ENCODE measurements around the gene CCDC92. TPM values are rescaled to one million over a fixed set of nuclear protein-coding genes. Genes with fewer than 3 reads are reported as not detected.

CCDC92 gene
- total and polyA plus RNA-seq, 3 donors from 2014 or later: 63.6 to 140 (median 79.1) TPM

- Histone ChIP-seq H3K4me3 (no peak overlapping the region), H3K9me3 (no peaks in the 10 kb centered on the region), H3K4me1 (peaks cover 9% of the 10 kb centered on the region), H3K27me3 (no peaks in the 10 kb centered on the region), H3K27ac (no peak overlapping the region), H3K36me3 (ENCODE audit: low read depth, missing control alignments) (no peaks in the 10 kb centered on the region)
- intact Hi-C loops (cut with DNase I; ENCODE audit: low total_unique reads): no loop called here
- WGBS, 2 donors: 77 to 90% methylated on average over 2 of the region's 2 CpGs
- TF ChIP-seq POLR2A (IDR thresholded peaks at IDR 0.05) (no peak), CTCF (IDR thresholded peaks at IDR 0.05) (no peak)
- no peak for DNase-seq
These were observed 20.6 kb downstream of the CCDC92 start for GRCh38 chr12:123952037-123952436.

GRCh38 chr12:123951467-123951866, 21.2 kb downstream of the CCDC92 start:
- Histone ChIP-seq H3K27ac (no peak overlapping the region), H3K9me3 (no peaks in the 10 kb centered on the region), H3K27me3 (no peaks in the 10 kb centered on the region), H3K36me3 (ENCODE audit: low read depth, missing control alignments) (no peaks in the 10 kb centered on the region), H3K4me1 (peaks cover 9% of the 10 kb centered on the region), H3K4me3 (no peak overlapping the region)
- intact Hi-C loops (cut with DNase I; ENCODE audit: low total_unique reads): no loop called here
- DNase-seq: no peak
- no peak for TF ChIP-seq POLR2A (IDR thresholded peaks at IDR 0.05)
- TF ChIP-seq CTCF (IDR thresholded peaks at IDR 0.05): no peak
- WGBS, 2 donors: 54 to 57% methylated on average over 4 of the region's 4 CpGs

GRCh38 chr12:123950476-123951349, 21.9 kb downstream of the CCDC92 start:
- Histone ChIP-seq H3K27ac (no peak overlapping the region), H3K9me3 (no peaks in the 10 kb centered on the region), H3K4me1 (peaks cover 9% of the 10 kb centered on the region), H3K27me3 (no peaks in the 10 kb centered on the region), H3K36me3 (ENCODE audit: low read depth, missing control alignments) (no peaks in the 10 kb centered on the region), H3K4me3 (no peak overlapping the region)
- DNase-seq: no peak
- no peak for TF ChIP-seq POLR2A (IDR thresholded peaks at IDR 0.05)
- TF ChIP-seq CTCF (IDR thresholded peaks at IDR 0.05): no peak
- 64 to 77% methylated on average over 13 to 15 of the region's 15 CpGs for WGBS, 2 donors
- intact Hi-C loops (cut with DNase I; ENCODE audit: low total_unique reads): no loop called here

- H3K36me3 ChIP-seq (ENCODE audit: low read depth, missing control alignments): no peaks in the 10 kb centered on the region
- no peak for DNase-seq
- TF ChIP-seq CTCF (IDR thresholded peaks at IDR 0.05) (no peak), POLR2A (IDR thresholded peaks at IDR 0.05) (no peak)
- intact Hi-C loops (cut with DNase I; ENCODE audit: low total_unique reads): no loop called here
- WGBS, 2 donors: 88 to 89% methylated on average over 15 of the region's 15 CpGs
- H3K27me3 ChIP-seq: no peaks in the 10 kb centered on the region
- no peaks in the 10 kb centered on the region for H3K9me3 ChIP-seq
- H3K4me3 ChIP-seq: no peak overlapping the region
- H3K27ac ChIP-seq: no peak overlapping the region
- peaks cover 9% of the 10 kb centered on the region for H3K4me1 ChIP-seq
These were observed 22.9 kb downstream of the CCDC92 start for GRCh38 chr12:123949770-123950165.

Data from testis (tissue), 3 donors.